ENCODE results near the gene MZT2B. TPM values are rescaled to one million over a fixed set of nuclear protein-coding genes. Genes with fewer than 3 reads are reported as not detected.
"Not testable (repeated sequence)": the region's sequence is repeated elsewhere in the genome, so short reads cannot be mapped to it uniquely, and the experiment has no call there.

The MZT2B gene
- total RNA-seq, 2 donors from 2014 or later: 214 to 244 TPM

DNA sequence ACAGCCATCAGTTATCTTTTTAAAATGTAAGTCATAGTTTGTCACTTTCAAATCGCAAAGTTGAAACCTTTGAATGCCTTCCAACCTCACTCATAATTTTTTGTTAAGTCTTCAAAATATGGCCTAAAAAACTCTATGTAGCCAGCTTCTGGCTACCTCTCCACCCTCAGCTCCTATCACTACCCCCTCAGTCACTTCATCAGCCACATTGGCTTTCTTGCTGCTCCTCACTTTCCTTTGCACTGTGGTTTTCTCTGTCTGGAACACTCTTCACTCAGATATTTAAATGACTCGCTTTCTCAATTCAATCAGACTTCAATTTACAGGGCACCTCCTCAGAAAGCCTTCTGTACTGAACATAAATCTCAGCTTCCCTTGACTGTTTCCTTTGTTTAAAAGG lies 51.0 kb downstream of the MZT2B start:
- ATAC-seq; DNase-seq; intact Hi-C loops (cut with DNase I, micrococcal nuclease): not testable (repeated sequence)

GRCh38 chr2:130239581-130239980 lies 57.5 kb downstream of the MZT2B start:
- DNase-seq; intact Hi-C loops (cut with DNase I, micrococcal nuclease); ATAC-seq: not testable (repeated sequence)

Other genes with a start within 250 kb of the MZT2B start
- gene RAB6C, start 202.6 kb upstream of the MZT2B start, total RNA-seq: under 1 TPM in 1 of 2 donors, not detected in 1; 0.15 TPM
- not detected for gene POTEF, start 53.0 kb upstream of the MZT2B start, total RNA-seq
- under 1 TPM; 0.49 to 0.73 TPM for gene CCDC74B, start 37.1 kb upstream of the MZT2B start, total RNA-seq
- 10 to 100 TPM; 30.2 to 41.3 TPM for gene SMPD4, start 660 bp upstream of the MZT2B start, total RNA-seq
- gene TUBA3E, start 16.2 kb downstream of the MZT2B start, total RNA-seq: not detected
- 10 to 100 TPM; 60.7 to 74.8 TPM for gene IMP4, start 160.6 kb downstream of the MZT2B start, total RNA-seq
- gene PTPN18, start 173.8 kb downstream of the MZT2B start, total RNA-seq: 100 to 1,000 TPM; 112 to 168 TPM

Measured in left colon (tissue), 2 donors.